ENCODE results near the gene ANO7. TPM values are rescaled to one million over a fixed set of nuclear protein-coding genes. Genes with fewer than 3 reads are reported as not detected.
A peak's percentile ranks its signal among the peaks of the same experiment; 100 is the strongest.

The ANO7 gene
- total and polyA plus RNA-seq, 2 of the 8 experiments (the other 6 are each of a cell fraction or from before 2014, with no cell fraction given) = 3.2 to 6.9 TPM

- H3K79me2 ChIP-seq (ENCODE audit: control insufficient read depth in 1 of 2, insufficient read depth in 2 of 2, low read length in 2 of 2) = no peaks in the 10 kb centered on the region
- FAIRE-seq = no peak
- no peak overlapping the region for H3K23ac ChIP-seq (ENCODE audit: insufficient read length)
- H3K4me3 ChIP-seq (ENCODE audit: extremely low read depth in 1 of 4, insufficient read depth in 2 of 4, low read depth in 3 of 4, low read length in 4 of 4) = no peak overlapping the region
- no peak overlapping the region for H3K18ac ChIP-seq (ENCODE audit: extremely low read depth, low read length)
- H3K23me2 ChIP-seq (ENCODE audit: low read depth, low read length) = no peaks in the 10 kb centered on the region
- H3K56ac ChIP-seq (replicated peaks; ENCODE audit: insufficient read length, low read depth, low read length) = no peak overlapping the region
- POLR2A ChIA-PET (ENCODE audit: partially characterized antibody) = no interaction called here
- no peak overlapping the region for H3K9ac ChIP-seq (replicated peaks in 1 of 4; ENCODE audit: extremely low read depth in 1 of 4, low read depth in 3 of 4, low read length in 3 of 4)
- no peak overlapping the region for H2AK5ac ChIP-seq (ENCODE audit: low read depth, low read length)
- no peak overlapping the region for H3K14ac ChIP-seq (ENCODE audit: insufficient read length)
- H3K4ac ChIP-seq (replicated peaks; ENCODE audit: insufficient read length, low read depth, low read length) = no peak overlapping the region
- H4K91ac ChIP-seq (replicated peaks; ENCODE audit: insufficient read length, low read length) = no peak overlapping the region
- no peak overlapping the region for H2AFZ ChIP-seq (ENCODE audit: low read length)
- CTCF ChIA-PET (ENCODE audit: partially characterized antibody) = no interaction called here
- no peak overlapping the region for H2BK12ac ChIP-seq (ENCODE audit: low read depth, low read length)
- H2BK120ac ChIP-seq (replicated peaks; ENCODE audit: low read depth, low read length) = no peak overlapping the region
- H2BK5ac ChIP-seq (ENCODE audit: low read depth, low read length) = no peak overlapping the region
- peaks cover 3% of the 10 kb centered on the region; the same call in 1 of the 2 replicates for H3K79me1 ChIP-seq (ENCODE audit: low read depth, low read length)
- DNase-seq (ENCODE audit: low read depth in 1 of 2, low spot score in 2 of 2) = no peak
- H4K5ac ChIP-seq (ENCODE audit: insufficient read length, low read depth, low read length) = no peak overlapping the region
- WGBS, 2 experiments (ENCODE audit: extremely low coverage in 1 of 2, insufficient coverage in 1 of 2, insufficient read length in 1 of 2, insufficient replicate concordance in 2 of 2, low coverage in 1 of 2, low lambda C conversion rate in 2 of 2, missing lambda C conversion rate in 1 of 2) = 91% methylated on average over 19 of the region's 19 CpGs; no CpG with 5 or more reads in 1 of the 2 experiments
- no peak overlapping the region for H2BK15ac ChIP-seq (ENCODE audit: low read length)
- H3K27ac ChIP-seq (ENCODE audit: low read depth, low read length) = no peak overlapping the region
- no peaks in the 10 kb centered on the region for H3K9me3 ChIP-seq (ENCODE audit: insufficient read depth in 2 of 2, low read depth in 1 of 2, low read length in 1 of 2)
- H3K4me2 ChIP-seq (ENCODE audit: insufficient read depth in 1 of 2, low read depth in 2 of 2, low read length in 2 of 2) = no peak overlapping the region
- 0 out of 2 replicates have a peak overlapping the region, but pooled peaks have one; percentile 9 for H4K8ac ChIP-seq (ENCODE audit: extremely low read depth, insufficient read depth, low read length)
- no peaks in the 10 kb centered on the region for H3K4me1 ChIP-seq (replicated peaks in 1 of 4; ENCODE audit: control insufficient read depth in 3 of 4, insufficient read depth in 4 of 4, low read length in 3 of 4)
- no peaks in the 10 kb centered on the region for H3K27me3 ChIP-seq (replicated peaks in 1 of 4; ENCODE audit: control insufficient read depth in 3 of 4, extremely low read depth in 1 of 4, insufficient read depth in 3 of 4, low read length in 3 of 4)
- H4K20me1 ChIP-seq (replicated peaks in 1 of 2; ENCODE audit: control insufficient read depth in 1 of 2, insufficient read depth in 2 of 2, low read length in 2 of 2) = peaks cover 27 to 37% of the 10 kb centered on the region in 2 experiments
- H3K36me3 ChIP-seq (ENCODE audit: control insufficient read depth in 2 of 4, insufficient read depth in 4 of 4, low read length in 3 of 4) = peaks cover 24 to 59% (median 53%) of the 10 kb centered on the region in 4 experiments
- no peak overlapping the region for H2BK20ac ChIP-seq (ENCODE audit: low read length)
- TF ChIP-seq CTBP2 (IDR thresholded peaks at IDR 0.05; ENCODE audit: borderline replicate concordance, insufficient read depth, insufficient read length, low read length) (no peak), ZNF274 (IDR thresholded peaks at IDR 0.05; ENCODE audit: borderline replicate concordance, extremely low read depth, low read length) (no peak), YY1 (IDR thresholded peaks at IDR 0.05; ENCODE audit: low read depth, low read length) (no peak), NANOG (IDR thresholded peaks at IDR 0.05; ENCODE audit: insufficient read depth, low read depth, low read length, poor library complexity, severe bottlenecking) (no peak), TAF7 (optimal IDR thresholded peaks at IDR 0.05; ENCODE audit: borderline replicate concordance, low read depth, low read length) (no peak)
Observed at GRCh38 chr2:241230435-241230834, 42.0 kb downstream of the ANO7 start.
